ENCODE data around the gene NABP2. TPM values are rescaled to one million over a fixed set of nuclear protein-coding genes. Genes with fewer than 3 reads are reported as not detected.

The NABP2 gene
- total and polyA plus RNA-seq, 2 donors (not counting 1 experiment from before 2014, with no cell fraction given), result 14.9 to 16.1 TPM

GRCh38 chr12:56189099-56189917 is 34.8 kb upstream of the NABP2 start, which contains the start of gene SMARCC2:
Gene SMARCC2, minus strand, starts transcription at chr12:56189483. Its CDS starts 22 bp downstream, at chr12:56189461.
- TF ChIP-seq, protein P1, sequence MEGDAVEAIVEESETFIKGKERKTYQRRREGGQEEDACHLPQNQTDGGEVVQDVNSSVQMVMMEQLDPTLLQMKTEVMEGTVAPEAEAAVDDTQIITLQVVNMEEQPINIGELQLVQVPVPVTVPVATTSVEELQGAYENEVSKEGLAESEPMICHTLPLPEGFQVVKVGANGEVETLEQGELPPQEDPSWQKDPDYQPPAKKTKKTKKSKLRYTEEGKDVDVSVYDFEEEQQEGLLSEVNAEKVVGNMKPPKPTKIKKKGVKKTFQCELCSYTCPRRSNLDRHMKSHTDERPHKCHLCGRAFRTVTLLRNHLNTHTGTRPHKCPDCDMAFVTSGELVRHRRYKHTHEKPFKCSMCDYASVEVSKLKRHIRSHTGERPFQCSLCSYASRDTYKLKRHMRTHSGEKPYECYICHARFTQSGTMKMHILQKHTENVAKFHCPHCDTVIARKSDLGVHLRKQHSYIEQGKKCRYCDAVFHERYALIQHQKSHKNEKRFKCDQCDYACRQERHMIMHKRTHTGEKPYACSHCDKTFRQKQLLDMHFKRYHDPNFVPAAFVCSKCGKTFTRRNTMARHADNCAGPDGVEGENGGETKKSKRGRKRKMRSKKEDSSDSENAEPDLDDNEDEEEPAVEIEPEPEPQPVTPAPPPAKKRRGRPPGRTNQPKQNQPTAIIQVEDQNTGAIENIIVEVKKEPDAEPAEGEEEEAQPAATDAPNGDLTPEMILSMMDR (IDR thresholded peaks at IDR 0.05), result peak; percentile 72
- no peak for TF ChIP-seq EZH2 (IDR thresholded peaks at IDR 0.05; ENCODE audit: borderline replicate concordance, insufficient read depth, low read depth, low read length, poor library complexity, severe bottlenecking)
- Histone ChIP-seq H3K4me1 (ENCODE audit: control insufficient read depth in 2 of 2, insufficient read depth in 2 of 2, low read length in 2 of 2) (peaks cover 19 to 34% of the 10 kb centered on the region in 2 donors), H3K36me3 (replicated peaks in 1 of 2; ENCODE audit: control extremely low read depth in 1 of 2, control insufficient read depth in 1 of 2, extremely low read depth in 1 of 2, insufficient read depth in 2 of 2, low read length in 1 of 2) (peaks cover 0 to 21% of the 10 kb centered on the region in 2 experiments), H3K9me3 (ENCODE audit: control extremely low read depth in 1 of 3, control insufficient read depth in 2 of 3, insufficient read depth in 1 of 3, low read length in 2 of 3) (no peaks in the 10 kb centered on the region), H3K4me2 (replicated peaks; ENCODE audit: low read depth, low read length, poor library complexity, severe bottlenecking) (peak within 1 kb of the TSS; percentile 99), H3K27me3 (replicated peaks in 1 of 4; ENCODE audit: control extremely low read depth in 1 of 4, control insufficient read depth in 3 of 4, insufficient read depth in 4 of 4, low read length in 3 of 4) (no peaks in the 10 kb centered on the region), H4K20me1 (ENCODE audit: control insufficient read depth, insufficient read depth, low read length, poor library complexity, severe bottlenecking) (no peaks in the 10 kb centered on the region), H3K27ac (ENCODE audit: low read length in 2 of 2) (peak within 1 kb of the TSS; percentile 75 to 86), H3K79me2 (ENCODE audit: control insufficient read depth, insufficient read depth, low read length) (peaks cover 29% of the 10 kb centered on the region), H2AFZ (ENCODE audit: insufficient read depth, low read depth, low read length, poor library complexity, severe bottlenecking) (peak within 1 kb of the TSS; percentile 97), H3K4me3 (ENCODE audit: control extremely low read depth in 1 of 5, extremely low read depth in 1 of 5, insufficient read depth in 1 of 5, low read depth in 2 of 5, low read length in 4 of 5) (peak within 1 kb of the TSS; percentile 61 to 89 (median 85)), H3K9ac (ENCODE audit: low read length) (peak within 1 kb of the TSS; percentile 92)
- Mint-ChIP-seq H3K4me1 (peaks cover 48% of the 10 kb centered on the region), H3K9me3 (ENCODE audit: insufficient read depth) (no peaks in the 10 kb centered on the region), H3K4me3 (peak within 1 kb of the TSS; percentile 98), H3K27ac (peak within 1 kb of the TSS; percentile 97), H3K27me3 (no peaks in the 10 kb centered on the region)
- POLR2A ChIA-PET, result interaction anchor here (0.6 to 3.2 kb wide), 26 partner anchors 13 to 1212 kb away, joined by 3 to 35 read pairs (median 5); partner anchors contain the start of genes COQ10A, CS, ESYT1 and GLS2
- WGBS (ENCODE audit: insufficient coverage), result under 1% methylated on average over 87 of the region's 93 CpGs
- ATAC-seq (ENCODE audit: low read depth), result peak; percentile 87
- intact Hi-C loops (cut with micrococcal nuclease), result loop anchor here (1.0 to 10.0 kb wide), 5 partner anchors 31 to 279 kb away; partner anchors contain the start of genes MYL6, RPS26 and SPRYD4
- DNase-seq, result peak; percentile 91
- CTCF ChIA-PET, result interaction anchor here (0.5 to 6.7 kb wide), 50 partner anchors 8 to 451 kb away, joined by 3 to 247 read pairs (median 5); partner anchors contain the start of genes ANKRD52, COQ10A, ESYT1 and MYL6B

All from B cell (primary cell).